NT2/D1 (cell line): ENCODE measurements around the gene ADAMTS13.

Source experiments
- DNase-seq: peaks from one replicate; pipeline ENCODE4 v3.0.0-alpha.2; 2011; ENCODE audit warnings: low read depth, low spot score
- H3K27me3 ChIP-seq: 2 replicates; pipeline ENCODE4 v1.6.0; 2011; ENCODE audit warnings: mild to moderate bottlenecking; ENCODE audit not compliant: insufficient read length, insufficient read depth
- H3K36me3 ChIP-seq: 2 replicates; pipeline ENCODE4 v1.6.1; 2011; ENCODE audit warnings: mild to moderate bottlenecking, low read length, mixed read lengths; ENCODE audit not compliant: insufficient read depth, insufficient read length
- H3K4me1 ChIP-seq: 2 replicates; pipeline ENCODE4 v1.5.1; 2011; ENCODE audit not compliant: insufficient read depth, insufficient read length
- H3K4me3 ChIP-seq: 2 replicates; pipeline ENCODE4 v1.5.1; 2011; ENCODE audit warnings: low read depth; ENCODE audit not compliant: insufficient read length
- H3K9ac ChIP-seq: 2 replicates; pipeline ENCODE4 v1.6.0; 2011; ENCODE audit warnings: low read depth; ENCODE audit not compliant: insufficient read length
- H3K9me3 ChIP-seq: 2 replicates; pipeline ENCODE4 v1.5.1; 2011; ENCODE audit warnings: mild to moderate bottlenecking, low read length; ENCODE audit not compliant: insufficient read depth
- SUZ12 ChIP-seq: IDR thresholded peaks from 2 replicates; pipeline ENCODE4 v1.6.1; 2011; ENCODE audit not compliant: insufficient read length, insufficient read depth; ENCODE audit errors: extremely low read depth
- YY1 ChIP-seq: IDR thresholded peaks from 2 replicates; pipeline ENCODE4 v1.6.1; 2011; ENCODE audit not compliant: insufficient read length, insufficient read depth
- ZNF274 ChIP-seq: IDR thresholded peaks from 2 replicates; pipeline ENCODE4 v1.6.1; 2011; ENCODE audit warnings: mild to moderate bottlenecking, low read depth, low read length

The ADAMTS13 gene

GRCh38 chr9:133456409-133456808, 34.2 kb downstream of the ADAMTS13 start:
- no peak for TF ChIP-seq SUZ12
- no peak for TF ChIP-seq YY1
- TF ChIP-seq ZNF274 = no peak
- no peaks in the 10 kb centered on the region for H3K27me3 ChIP-seq
- peak overlapping the region; percentile 17 for H3K9ac ChIP-seq
- H3K36me3 ChIP-seq = peaks cover 15% of the 10 kb centered on the region
- no peak overlapping the region for H3K4me3 ChIP-seq
- no peaks in the 10 kb centered on the region for H3K9me3 ChIP-seq
- H3K4me1 ChIP-seq = peaks cover 18% of the 10 kb centered on the region
- DNase-seq = no peak

- TF ChIP-seq YY1 (no peak), SUZ12 (no peak), ZNF274 (no peak)
- H3K9me3 ChIP-seq = no peaks in the 10 kb centered on the region
- no peak overlapping the region for H3K4me3 ChIP-seq
- peaks cover 15% of the 10 kb centered on the region for H3K36me3 ChIP-seq
- no peak for DNase-seq
- H3K4me1 ChIP-seq = peaks cover 24% of the 10 kb centered on the region
- H3K27me3 ChIP-seq = no peaks in the 10 kb centered on the region
- peak overlapping the region; percentile 3 for H3K9ac ChIP-seq
These were observed 35.1 kb downstream of the ADAMTS13 start for GRCh38 chr9:133457233-133457632.

- Histone ChIP-seq H3K9ac (no peak overlapping the region), H3K4me3 (no peak overlapping the region), H3K9me3 (no peaks in the 10 kb centered on the region), H3K27me3 (no peaks in the 10 kb centered on the region), H3K4me1 (peaks cover 24% of the 10 kb centered on the region), H3K36me3 (peaks cover 15% of the 10 kb centered on the region)
- TF ChIP-seq ZNF274 = no peak
- TF ChIP-seq SUZ12 = no peak
- TF ChIP-seq YY1 = no peak
- DNase-seq = no peak
These were observed 35.6 kb downstream of the ADAMTS13 start for GRCh38 chr9:133457748-133458147.

GRCh38 chr9:133458643-133459312, 36.6 kb downstream of the ADAMTS13 start:
- TF ChIP-seq YY1 (no peak), ZNF274 (no peak), SUZ12 (no peak)
- peak overlapping the region; percentile 16 for H3K4me3 ChIP-seq
- H3K36me3 ChIP-seq = peaks cover 15% of the 10 kb centered on the region
- H3K4me1 ChIP-seq = peaks cover 24% of the 10 kb centered on the region
- no peaks in the 10 kb centered on the region for H3K9me3 ChIP-seq
- no peaks in the 10 kb centered on the region for H3K27me3 ChIP-seq
- no peak for DNase-seq
- H3K9ac ChIP-seq = no peak overlapping the region

- TF ChIP-seq YY1 (no peak), ZNF274 (no peak), SUZ12 (no peak)
- peaks cover 15% of the 10 kb centered on the region for H3K36me3 ChIP-seq
- H3K9me3 ChIP-seq = no peaks in the 10 kb centered on the region
- H3K27me3 ChIP-seq = no peaks in the 10 kb centered on the region
- peak within 1 kb of the TSS; percentile 96 for H3K9ac ChIP-seq
- DNase-seq = peak; percentile 98
- H3K4me3 ChIP-seq = peak within 1 kb of the TSS; percentile 73
- H3K4me1 ChIP-seq = peaks cover 24% of the 10 kb centered on the region
These were observed 37.6 kb downstream of the ADAMTS13 start, which contains the start of gene CACFD1 for GRCh38 chr9:133459476-133460404. CACFD1 (plus strand) TSS chr9:133459978; CDS start chr9:133460067, 89 bp downstream.

- Histone ChIP-seq H3K36me3 (peaks cover 18% of the 10 kb centered on the region), H3K4me3 (peak overlapping the region; percentile 73), H3K4me1 (peaks cover 24% of the 10 kb centered on the region), H3K9ac (peak overlapping the region; percentile 86), H3K27me3 (no peaks in the 10 kb centered on the region), H3K9me3 (no peaks in the 10 kb centered on the region)
- TF ChIP-seq YY1 (no peak), SUZ12 (no peak), ZNF274 (no peak)
- no peak for DNase-seq
These were observed 38.4 kb downstream of the ADAMTS13 start for GRCh38 chr9:133460405-133461175.
